ENCODE results near the gene VASH1. TPM values are rescaled to one million over a fixed set of nuclear protein-coding genes. Genes with fewer than 3 reads are reported as not detected.

Gene VASH1
- total RNA-seq, result 65.8 and 101 TPM in 2 replicates

DNA sequence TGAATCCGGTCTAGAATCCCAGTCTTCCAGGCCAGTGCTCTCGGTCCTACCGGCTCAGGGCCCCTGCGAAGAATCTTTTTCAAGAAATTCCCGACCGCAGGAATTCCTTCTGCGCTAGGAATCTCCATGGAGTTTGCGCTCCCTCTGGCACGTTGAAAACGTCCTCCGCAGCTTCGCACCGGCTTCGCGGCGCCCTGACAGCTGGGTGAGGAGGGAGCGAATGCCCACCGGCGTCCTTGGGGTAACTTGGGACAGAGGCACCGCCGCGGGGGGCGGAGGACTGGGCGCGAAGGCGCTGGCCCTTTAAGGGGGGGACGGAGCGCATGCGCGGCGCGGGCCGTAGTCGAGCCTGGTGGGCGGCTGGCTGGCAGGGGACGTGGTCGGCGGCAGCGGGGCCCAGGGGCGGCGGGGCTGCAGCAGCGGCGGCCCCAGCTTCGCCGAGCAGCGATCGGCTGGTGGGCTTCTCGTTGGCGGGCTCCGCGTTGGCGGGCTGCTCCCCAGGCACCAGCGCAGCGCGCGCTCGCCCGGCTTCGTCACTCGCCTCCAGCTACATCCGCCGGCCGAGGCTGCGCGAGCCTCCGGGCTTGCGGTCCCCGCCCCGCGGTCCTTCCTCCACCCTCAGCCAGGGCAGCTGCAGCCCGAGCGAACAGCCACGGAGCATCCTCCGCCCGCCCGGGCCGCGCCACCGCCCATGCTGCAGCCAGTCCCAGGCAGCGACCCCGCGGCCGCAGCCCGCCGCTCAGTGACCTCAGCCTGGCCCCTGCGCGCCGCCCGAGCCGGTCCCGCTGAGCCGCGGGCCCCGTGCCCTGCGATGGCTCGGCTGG, at the start of gene VASH1:
Gene VASH1 (plus strand): TSS at position 333 of the 824 bp plus-strand sequence. CDS start 1,354 bp downstream, outside the sequence.

DNA sequence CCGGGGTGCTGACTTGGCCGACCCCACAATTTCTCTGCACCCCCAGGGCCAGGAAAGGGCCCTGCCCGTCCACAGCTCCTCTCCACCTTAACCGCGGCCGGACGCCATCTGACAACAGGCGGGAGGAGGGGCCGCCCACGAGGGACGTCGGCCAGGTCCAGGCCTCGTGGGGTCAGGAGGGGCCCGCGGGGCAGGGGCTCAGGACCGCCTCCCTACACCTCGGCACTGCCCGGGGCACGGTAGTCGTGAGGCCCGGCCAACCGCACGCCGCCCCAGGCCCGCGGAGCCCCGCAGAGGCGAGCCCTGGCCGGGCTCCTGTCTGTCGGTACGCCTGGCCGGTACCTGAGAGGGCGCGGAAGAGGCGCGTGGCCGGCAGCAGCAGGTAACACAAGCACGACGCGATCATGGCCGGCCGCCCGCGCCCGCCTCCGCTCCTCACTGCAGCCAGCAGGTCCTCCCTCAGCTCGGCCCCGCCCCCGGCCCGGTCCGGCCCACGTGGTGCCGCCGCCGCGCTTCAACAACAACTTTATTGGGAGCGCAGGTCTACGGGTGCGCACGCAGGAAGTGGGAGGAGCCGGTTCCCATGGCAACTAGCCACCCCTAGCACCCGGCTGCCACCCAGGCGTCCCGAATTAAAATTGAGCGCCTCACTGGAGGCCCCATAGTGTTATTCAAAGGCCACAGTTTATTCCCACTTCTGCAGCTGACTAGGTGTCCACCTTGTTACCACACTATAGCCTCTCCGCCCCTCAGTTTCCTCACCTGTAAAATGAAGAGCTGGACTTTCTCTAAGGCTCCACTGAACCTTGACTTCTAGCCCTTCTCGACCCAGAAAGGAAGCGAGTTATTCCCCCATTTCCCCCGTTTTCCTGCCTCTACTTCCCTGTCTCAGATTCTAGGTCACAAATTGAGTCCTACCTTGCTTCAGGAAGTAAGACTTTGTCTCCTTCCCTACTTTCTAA, 51.4 kb downstream of the VASH1 start, which contains the start of gene ANGEL1:
Gene ANGEL1 (minus strand): TSS at position 461 of the 962 bp plus-strand sequence. CDS start 55 bp downstream, at position 406.

DNA sequence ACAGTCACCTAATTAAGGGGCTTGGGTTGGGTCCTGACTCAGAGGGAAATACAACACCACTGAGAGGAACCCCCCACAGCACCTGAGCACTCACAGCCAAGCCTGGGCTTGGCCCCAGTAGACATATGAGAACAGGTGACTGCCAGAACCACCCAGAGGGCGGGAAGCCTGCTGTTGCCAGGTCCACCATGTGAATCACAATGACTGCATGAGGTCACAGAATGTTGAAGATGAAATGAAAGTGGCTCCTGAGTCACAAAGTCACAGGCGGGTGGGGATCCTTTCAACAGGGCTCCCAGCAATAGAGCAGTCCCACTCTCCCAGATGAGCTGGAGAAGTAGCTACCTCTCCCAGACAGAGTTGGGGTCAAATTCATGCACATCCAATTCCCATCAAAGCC, 64.9 kb downstream of the VASH1 start, which contains the start of gene LRRC74A:
Gene LRRC74A (plus strand): TSS at position 287 of the 400 bp plus-strand sequence. CDS start 290 bp downstream, outside the sequence.

Other genes with a start within 250 kb of the VASH1 start
- 6.3 and 7.9 TPM in 2 replicates for gene ANGEL1, start 51.4 kb downstream of the VASH1 start, total RNA-seq
- not detected in 2 replicates for gene LRRC74A, start 64.9 kb downstream of the VASH1 start, total RNA-seq

All from endothelial cell of coronary artery (primary cell).